ENCODE data around the gene SERPINB2. TPM values are rescaled to one million over a fixed set of nuclear protein-coding genes. Genes with fewer than 3 reads are reported as not detected.

The SERPINB2 gene
- total RNA-seq, 2 donors from 2014 or later, result 0.29 TPM; not detected in 1

DNA sequence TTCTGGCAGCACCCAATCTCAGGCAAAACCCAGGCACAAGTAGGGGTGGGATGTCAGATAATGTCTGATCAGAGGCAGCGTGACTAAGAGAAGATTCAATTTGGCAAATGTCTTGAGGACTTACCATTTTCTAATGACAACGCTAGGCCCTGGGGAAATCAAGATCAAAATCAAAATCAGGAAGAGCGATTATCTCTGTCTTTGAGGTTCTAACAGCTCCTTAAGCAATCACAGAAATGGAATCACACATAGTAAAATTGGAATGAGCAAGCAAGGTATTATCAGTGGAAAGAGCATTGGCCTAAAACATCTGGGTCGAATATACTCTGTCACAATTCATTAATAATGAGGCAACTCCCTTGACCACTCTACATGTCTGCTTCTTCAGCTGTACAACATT, 8.6 kb upstream of the SERPINB2 start:
- intact Hi-C loops (cut with DNase I), result no loop called here
- Histone ChIP-seq H3K9ac (ENCODE audit: low read depth in 2 of 2, low read length in 2 of 2) (no peak overlapping the region), H3K4me1 (no peaks in the 10 kb centered on the region), H3K27me3 (no peaks in the 10 kb centered on the region), H3K4me3 (no peak overlapping the region), H3K27ac (no peak overlapping the region), H3K36me3 (no peaks in the 10 kb centered on the region), H3K9me3 (no peaks in the 10 kb centered on the region)
- TF ChIP-seq, protein P1, sequence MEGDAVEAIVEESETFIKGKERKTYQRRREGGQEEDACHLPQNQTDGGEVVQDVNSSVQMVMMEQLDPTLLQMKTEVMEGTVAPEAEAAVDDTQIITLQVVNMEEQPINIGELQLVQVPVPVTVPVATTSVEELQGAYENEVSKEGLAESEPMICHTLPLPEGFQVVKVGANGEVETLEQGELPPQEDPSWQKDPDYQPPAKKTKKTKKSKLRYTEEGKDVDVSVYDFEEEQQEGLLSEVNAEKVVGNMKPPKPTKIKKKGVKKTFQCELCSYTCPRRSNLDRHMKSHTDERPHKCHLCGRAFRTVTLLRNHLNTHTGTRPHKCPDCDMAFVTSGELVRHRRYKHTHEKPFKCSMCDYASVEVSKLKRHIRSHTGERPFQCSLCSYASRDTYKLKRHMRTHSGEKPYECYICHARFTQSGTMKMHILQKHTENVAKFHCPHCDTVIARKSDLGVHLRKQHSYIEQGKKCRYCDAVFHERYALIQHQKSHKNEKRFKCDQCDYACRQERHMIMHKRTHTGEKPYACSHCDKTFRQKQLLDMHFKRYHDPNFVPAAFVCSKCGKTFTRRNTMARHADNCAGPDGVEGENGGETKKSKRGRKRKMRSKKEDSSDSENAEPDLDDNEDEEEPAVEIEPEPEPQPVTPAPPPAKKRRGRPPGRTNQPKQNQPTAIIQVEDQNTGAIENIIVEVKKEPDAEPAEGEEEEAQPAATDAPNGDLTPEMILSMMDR (IDR thresholded peaks at IDR 0.05), result no peak
- DNase-seq, result no peak

- no peaks in the 10 kb centered on the region for H3K36me3 ChIP-seq
- no peak overlapping the region for H3K27ac ChIP-seq
- intact Hi-C loops (cut with DNase I), result no loop called here
- no peaks in the 10 kb centered on the region for H3K9me3 ChIP-seq
- no peaks in the 10 kb centered on the region for H3K4me1 ChIP-seq
- no peak for DNase-seq
- H3K9ac ChIP-seq (ENCODE audit: low read depth in 2 of 2, low read length in 2 of 2), result no peak overlapping the region
- no peaks in the 10 kb centered on the region for H3K27me3 ChIP-seq
- H3K4me3 ChIP-seq, result no peak overlapping the region
- TF ChIP-seq, protein P1 (IDR thresholded peaks at IDR 0.05), result no peak
Observed at GRCh38 chr18:63879709-63880108, 7.8 kb upstream of the SERPINB2 start.

DNA sequence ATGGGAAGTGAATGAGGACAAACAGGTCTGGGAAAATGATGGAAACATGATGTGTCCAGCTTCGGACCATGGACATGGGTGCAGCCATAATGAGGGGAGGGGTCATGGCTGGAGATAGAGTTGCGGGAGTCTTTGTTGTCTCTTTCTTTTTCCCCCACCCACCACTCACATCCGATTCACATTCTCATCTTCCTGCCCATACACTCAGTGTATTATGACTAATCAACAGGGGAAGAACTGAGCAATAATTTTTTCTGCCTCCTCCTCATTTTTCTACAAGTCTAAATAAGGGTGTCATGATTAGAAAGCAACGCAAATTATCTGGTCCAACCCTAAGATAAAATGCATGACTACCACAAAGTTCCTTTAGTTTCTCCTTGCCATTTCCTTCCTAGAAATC, 5.7 kb upstream of the SERPINB2 start:
- intact Hi-C loops (cut with DNase I), result no loop called here
- no peak overlapping the region for H3K9ac ChIP-seq (ENCODE audit: low read depth in 2 of 2, low read length in 2 of 2)

DNA sequence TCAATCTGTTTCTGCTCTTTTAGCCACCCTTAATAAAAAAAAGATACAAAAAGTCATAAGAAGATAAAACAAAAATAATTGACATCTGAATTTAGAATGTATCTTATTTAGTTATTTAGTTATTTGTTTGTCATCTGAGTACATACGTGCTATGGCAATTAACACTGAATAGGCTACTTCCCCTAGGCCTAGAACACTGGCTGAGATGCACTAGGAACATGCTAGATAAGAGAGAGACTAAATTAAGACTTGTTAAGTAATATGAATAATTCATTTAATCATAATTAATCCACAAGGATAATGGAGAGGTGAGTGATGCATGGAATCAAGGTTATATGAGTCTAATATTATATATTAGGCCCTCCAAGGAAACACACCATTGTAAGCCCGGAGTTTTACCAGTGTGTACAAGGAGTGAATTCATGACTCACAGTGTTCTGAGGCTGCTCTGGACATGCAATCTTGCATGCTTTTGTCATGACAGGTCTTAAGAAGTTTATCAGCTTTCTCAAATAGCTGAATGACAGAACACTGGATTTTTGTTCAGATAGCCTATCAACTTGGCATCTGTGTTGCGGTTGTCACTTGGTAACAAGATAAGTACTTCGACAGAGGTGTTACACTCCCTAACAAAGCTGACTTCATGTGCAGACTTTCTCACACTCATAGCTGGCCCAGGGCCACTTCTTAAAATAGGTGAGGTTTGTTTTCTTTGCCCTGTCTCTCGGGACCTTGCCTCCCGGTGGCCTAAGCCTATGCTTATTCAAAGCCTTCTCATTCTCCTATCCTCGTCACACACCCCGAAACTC, 5.0 kb upstream of the SERPINB2 start:
- Histone ChIP-seq H3K9ac (ENCODE audit: low read depth in 2 of 2, low read length in 2 of 2) (no peak overlapping the region), H3K4me1 (no peaks in the 10 kb centered on the region), H3K4me3 (no peak overlapping the region), H3K27ac (no peak overlapping the region), H3K9me3 (no peaks in the 10 kb centered on the region), H3K36me3 (no peaks in the 10 kb centered on the region), H3K27me3 (no peaks in the 10 kb centered on the region)
- intact Hi-C loops (cut with DNase I), result no loop called here
- TF ChIP-seq, protein P1 (IDR thresholded peaks at IDR 0.05), result no peak
- DNase-seq, result no peak

More for the DNA sequence above, 5.7 kb upstream of the SERPINB2 start:
- H3K9me3 ChIP-seq, result no peaks in the 10 kb centered on the region
- no peaks in the 10 kb centered on the region for H3K4me1 ChIP-seq
- no peak overlapping the region for H3K4me3 ChIP-seq
- H3K36me3 ChIP-seq, result no peaks in the 10 kb centered on the region
- DNase-seq, result no peak
- no peaks in the 10 kb centered on the region for H3K27me3 ChIP-seq
- TF ChIP-seq, protein P1 (IDR thresholded peaks at IDR 0.05), result no peak
- no peak overlapping the region for H3K27ac ChIP-seq

GRCh38 chr18:63883617-63884016, 3.9 kb upstream of the SERPINB2 start:
- Histone ChIP-seq H3K27ac (no peak overlapping the region), H3K27me3 (no peaks in the 10 kb centered on the region), H3K36me3 (no peaks in the 10 kb centered on the region), H3K9ac (ENCODE audit: low read depth in 2 of 2, low read length in 2 of 2) (no peak overlapping the region), H3K4me3 (no peak overlapping the region), H3K4me1 (no peaks in the 10 kb centered on the region), H3K9me3 (no peaks in the 10 kb centered on the region)
- intact Hi-C loops (cut with DNase I), result no loop called here
- TF ChIP-seq, protein P1 (IDR thresholded peaks at IDR 0.05), result no peak
- DNase-seq, result no peak
